A673 (cell line): ENCODE measurements around the gene ZNF100.

ENCODE experiments used
- CTCF ChIP-seq: fragments of 300-800, 200-600 bp; sonication (generic); conservative IDR thresholded peaks from 2 replicates; pipeline ENCODE4 v1.5.1; 2017; ENCODE audit warnings: low read depth, mild to moderate bottlenecking, antibody characterized with exemption, low read length, moderate library complexity, mixed read lengths
- EZH2 ChIP-seq: fragments of 200-600 bp; sonication (generic); IDR thresholded peaks from 2 replicates; pipeline ENCODE4 v1.6.1; 2017; ENCODE audit warnings: borderline replicate concordance, low read depth, mild to moderate bottlenecking, mixed read lengths, antibody characterized with exemption, low read length; ENCODE audit not compliant: poor library complexity, severe bottlenecking

- TF ChIP-seq CTCF (no peak), EZH2 (no peak)
Measured at GRCh38 chr19:21713761-21714160, 53.6 kb downstream of the ZNF100 start.
